KMS-11 (cell line): Measurements from ENCODE around the gene GABARAPL2.

ENCODE experiments used
- H2AFZ ChIP-seq: fragments of 200-600 bp; sonication (generic); 2 replicates; pipeline ENCODE4 v1.6.1; 2016; ENCODE audit warnings: antibody characterized with exemption, mixed run types, low read depth
- H3K27ac ChIP-seq: fragments of 200-600 bp; sonication (generic); 2 replicates; pipeline ENCODE4 v1.6.1; 2016; ENCODE audit warnings: mild to moderate bottlenecking, mixed run types
- H3K27me3 ChIP-seq: fragments of 200-600 bp; sonication (generic); 2 replicates; pipeline ENCODE4 v1.6.1; 2017; ENCODE audit warnings: mild to moderate bottlenecking, low read depth, mixed run types, moderate library complexity; ENCODE audit not compliant: insufficient read depth
- H3K36me3 ChIP-seq: fragments of 200-600 bp; sonication (generic); 2 replicates; pipeline ENCODE4 v1.6.1; 2017; ENCODE audit warnings: mild to moderate bottlenecking, mixed run types; ENCODE audit not compliant: insufficient read depth
- H3K4me1 ChIP-seq: fragments of 200-600 bp; sonication (generic); 2 replicates; pipeline ENCODE4 v1.6.1; 2016; ENCODE audit warnings: mild to moderate bottlenecking, low read depth, mixed run types; ENCODE audit not compliant: poor library complexity, severe bottlenecking
- H3K4me2 ChIP-seq: fragments of 200-600 bp; sonication (generic); 2 replicates; pipeline ENCODE4 v1.7.0; 2016; ENCODE audit warnings: mild to moderate bottlenecking, mixed run types
- H3K4me3 ChIP-seq: fragments of 200-600 bp; sonication (generic); IDR thresholded peaks from 2 replicates; pipeline ENCODE4 v1.6.1; 2017; ENCODE audit warnings: low read depth, low read length, mixed read lengths; ENCODE audit not compliant: insufficient read depth
- H3K79me2 ChIP-seq: fragments of 200-600 bp; sonication (generic); 2 replicates; pipeline ENCODE4 v1.6.1; 2016; ENCODE audit warnings: low read depth, mixed run types; ENCODE audit not compliant: insufficient read depth
- H3K9ac ChIP-seq: fragments of 200-600 bp; sonication (generic); 2 replicates; pipeline ENCODE4 v1.6.1; 2016; ENCODE audit warnings: mild to moderate bottlenecking, mixed run types
- H4K20me1 ChIP-seq: fragments of 200-600 bp; sonication (generic); 2 replicates; pipeline ENCODE4 v1.6.1; 2016; ENCODE audit warnings: mild to moderate bottlenecking, mixed run types; ENCODE audit not compliant: insufficient read depth
- CTCF ChIP-seq: fragments of 200-600 bp; sonication (generic); conservative IDR thresholded peaks from 2 replicates; pipeline ENCODE4 v1.6.1; 2017; ENCODE audit warnings: low read depth, mild to moderate bottlenecking, antibody characterized with exemption, low read length, moderate library complexity, mixed read lengths

GABARAPL2 gene

GRCh38 chr16:75579281-75579834 is 13.2 kb downstream of the GABARAPL2 start:
- no peak overlapping the region for H3K4me3 ChIP-seq
- H3K27ac ChIP-seq = no peak overlapping the region
- no peak overlapping the region for H2AFZ ChIP-seq
- no peaks in the 10 kb centered on the region for H3K27me3 ChIP-seq
- TF ChIP-seq CTCF = no peak
- 0 out of 2 replicates have a peak, but pooled peaks cover 3% of the 10 kb centered on the region for H3K36me3 ChIP-seq
- H3K4me1 ChIP-seq = no peaks in the 10 kb centered on the region
- no peaks in the 10 kb centered on the region for H3K79me2 ChIP-seq
- no peak overlapping the region for H3K9ac ChIP-seq
- H4K20me1 ChIP-seq = no peaks in the 10 kb centered on the region
- no peak overlapping the region for H3K4me2 ChIP-seq

GRCh38 chr16:75584108-75584507 is 17.9 kb downstream of the GABARAPL2 start:
- H2AFZ ChIP-seq = no peak overlapping the region
- no peaks in the 10 kb centered on the region for H3K27me3 ChIP-seq
- no peaks in the 10 kb centered on the region for H3K36me3 ChIP-seq
- no peak overlapping the region for H3K4me2 ChIP-seq
- TF ChIP-seq CTCF = no peak
- H3K27ac ChIP-seq = no peak overlapping the region
- no peaks in the 10 kb centered on the region for H4K20me1 ChIP-seq
- no peaks in the 10 kb centered on the region for H3K4me1 ChIP-seq
- no peak overlapping the region for H3K9ac ChIP-seq
- no peaks in the 10 kb centered on the region for H3K79me2 ChIP-seq
- no peak overlapping the region for H3K4me3 ChIP-seq

- no peak for TF ChIP-seq CTCF
- no peaks in the 10 kb centered on the region for H3K4me1 ChIP-seq
- H3K4me2 ChIP-seq = no peak overlapping the region
- H3K9ac ChIP-seq = no peak overlapping the region
- no peaks in the 10 kb centered on the region for H3K36me3 ChIP-seq
- H3K27ac ChIP-seq = no peak overlapping the region
- H2AFZ ChIP-seq = no peak overlapping the region
- no peaks in the 10 kb centered on the region for H3K79me2 ChIP-seq
- no peaks in the 10 kb centered on the region for H3K27me3 ChIP-seq
- H4K20me1 ChIP-seq = no peaks in the 10 kb centered on the region
- no peak overlapping the region for H3K4me3 ChIP-seq
Measured at GRCh38 chr16:75588716-75589115, 22.5 kb downstream of the GABARAPL2 start.

DNA sequence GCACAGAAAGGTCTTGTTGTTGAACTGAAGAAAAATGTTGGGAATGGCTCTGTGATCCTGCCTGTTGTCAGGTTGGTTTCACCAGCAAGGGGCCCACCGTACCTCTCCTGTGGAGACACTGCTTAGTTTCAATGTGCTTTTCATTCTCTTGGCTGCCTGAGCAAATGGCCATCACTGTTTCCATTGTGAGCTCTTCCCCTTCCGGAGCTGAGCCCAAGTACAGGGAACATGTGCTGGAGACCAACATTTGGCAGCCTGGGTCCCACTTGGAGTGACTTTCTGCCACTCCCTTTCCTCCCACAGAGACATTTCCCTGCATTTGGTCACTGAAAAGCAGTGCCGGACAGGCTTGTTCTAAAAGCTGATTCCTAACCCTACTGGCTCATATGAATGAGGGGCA is 23.1 kb downstream of the GABARAPL2 start:
- no peak overlapping the region for H2AFZ ChIP-seq
- no peak overlapping the region for H3K4me3 ChIP-seq
- no peak overlapping the region for H3K4me2 ChIP-seq
- no peaks in the 10 kb centered on the region for H4K20me1 ChIP-seq
- no peak for TF ChIP-seq CTCF
- no peaks in the 10 kb centered on the region for H3K36me3 ChIP-seq
- H3K4me1 ChIP-seq = no peaks in the 10 kb centered on the region
- no peaks in the 10 kb centered on the region for H3K79me2 ChIP-seq
- no peak overlapping the region for H3K27ac ChIP-seq
- no peak overlapping the region for H3K9ac ChIP-seq
- H3K27me3 ChIP-seq = no peaks in the 10 kb centered on the region
